HG02981 (cell line): ENCODE results near the gene TRIM3.
A peak's percentile ranks its signal among the peaks of the same experiment; 100 is the strongest.

ENCODE experiments used
- ATAC-seq: cut with Tn5 transposase; IDR thresholded peaks from one replicate; pipeline ENCODE4 v1.9.1; 2021; ENCODE audit warnings: mild to moderate bottlenecking, moderate library complexity; ENCODE audit not compliant: unreplicated experiment

TRIM3 gene

GRCh38 chr11:6481012-6481923, 7.5 kb upstream of the TRIM3 start, which contains the start of the genes ARFIP2 and TIMM10B:
Gene ARFIP2 (minus strand): TSS chr11:6481331. CDS start chr11:6480421, 910 bp downstream.
Gene TIMM10B (plus strand): TSS chr11:6481501. CDS start chr11:6481517, 16 bp downstream.
- peak; percentile 99 for ATAC-seq

- ATAC-seq: no peak
Measured at GRCh38 chr11:6480299-6480914, 6.7 kb upstream of the TRIM3 start.

DNA sequence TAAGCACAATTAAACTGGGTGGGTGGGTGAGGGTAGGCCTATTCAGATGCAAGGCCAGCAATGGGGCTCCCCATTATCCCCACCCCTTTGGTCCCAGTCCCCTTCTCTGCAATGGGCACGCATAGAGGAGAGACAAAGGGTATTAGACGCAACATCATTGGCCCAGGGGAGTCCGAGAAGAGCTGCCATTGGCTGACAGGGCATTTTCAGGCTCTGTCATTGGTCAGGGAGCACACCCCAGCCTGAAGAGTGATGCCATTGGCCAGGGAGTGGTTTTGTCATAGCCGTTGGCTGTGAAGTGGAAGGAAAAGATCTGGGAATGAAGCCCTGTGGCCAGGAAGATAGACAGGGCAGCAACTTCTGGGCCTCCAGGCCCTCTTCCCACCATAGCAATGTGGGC, 2.8 kb upstream of the TRIM3 start:
- ATAC-seq: no peak

DNA sequence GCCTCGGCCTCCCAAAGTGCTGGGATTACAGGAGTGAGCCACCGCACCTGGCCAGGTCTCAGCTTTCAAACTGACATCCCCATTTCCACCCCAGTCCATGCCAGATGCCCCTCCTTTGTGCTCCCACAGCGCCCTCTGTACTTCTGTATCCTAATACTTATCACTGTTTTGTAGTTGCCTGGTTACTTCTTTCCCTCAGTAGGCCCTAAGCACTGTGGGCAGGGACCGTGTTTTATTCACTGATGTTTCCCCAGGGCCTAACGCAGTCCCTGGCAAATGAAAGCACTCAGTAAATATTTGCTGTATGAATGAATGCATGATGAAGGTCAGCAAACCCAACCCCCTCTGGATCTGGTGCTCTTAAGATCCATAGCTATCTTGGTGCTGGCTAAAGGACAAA, 2.2 kb upstream of the TRIM3 start:
- no peak for ATAC-seq

GRCh38 chr11:6474806-6475500, 1.2 kb upstream of the TRIM3 start:
- ATAC-seq: no peak

DNA sequence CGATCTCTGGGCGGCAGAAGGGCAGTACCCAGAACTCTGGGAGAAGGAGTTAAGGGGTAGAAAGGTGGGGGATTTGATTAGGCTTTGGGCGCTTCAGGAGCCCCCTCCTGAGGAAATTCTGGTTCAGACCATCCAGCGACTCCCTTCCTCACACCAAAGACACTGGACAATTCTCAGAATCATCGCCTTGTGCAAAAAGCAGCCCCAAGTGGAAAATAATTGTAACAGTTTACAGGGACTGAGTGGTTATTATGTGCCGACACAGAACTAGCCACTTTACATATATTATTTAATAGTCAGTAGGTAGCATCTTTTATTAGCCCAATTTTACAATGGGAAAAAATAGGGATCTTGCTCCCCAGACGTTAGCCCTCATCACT, 662 bp upstream of the TRIM3 start:
- no peak for ATAC-seq

DNA sequence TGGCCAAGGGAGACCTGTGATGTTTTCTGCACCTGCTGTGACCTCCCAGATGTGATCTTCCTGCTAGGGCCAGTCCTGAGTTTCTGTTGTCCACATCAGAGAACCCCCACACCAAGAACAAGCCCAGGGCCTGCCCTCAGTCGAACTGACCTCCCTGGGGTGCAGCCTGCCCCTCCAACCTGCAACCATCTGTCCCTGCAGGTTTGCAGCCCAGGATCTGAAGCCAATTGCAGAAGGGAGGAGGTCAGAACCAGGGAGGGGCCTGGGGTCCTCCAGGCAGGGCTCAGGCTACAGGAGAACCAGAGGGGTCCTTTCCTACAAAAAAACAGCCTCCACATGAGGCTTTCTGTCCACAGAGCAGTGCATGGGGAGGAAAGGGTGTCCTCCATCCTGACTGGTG, 807 bp downstream of the TRIM3 start:
- ATAC-seq: no peak

GRCh38 chr11:6469599-6469998, 4.1 kb downstream of the TRIM3 start:
- ATAC-seq: no peak

- peak; percentile 59 for ATAC-seq
Measured at GRCh38 chr11:6468712-6469495, 4.8 kb downstream of the TRIM3 start.

DNA sequence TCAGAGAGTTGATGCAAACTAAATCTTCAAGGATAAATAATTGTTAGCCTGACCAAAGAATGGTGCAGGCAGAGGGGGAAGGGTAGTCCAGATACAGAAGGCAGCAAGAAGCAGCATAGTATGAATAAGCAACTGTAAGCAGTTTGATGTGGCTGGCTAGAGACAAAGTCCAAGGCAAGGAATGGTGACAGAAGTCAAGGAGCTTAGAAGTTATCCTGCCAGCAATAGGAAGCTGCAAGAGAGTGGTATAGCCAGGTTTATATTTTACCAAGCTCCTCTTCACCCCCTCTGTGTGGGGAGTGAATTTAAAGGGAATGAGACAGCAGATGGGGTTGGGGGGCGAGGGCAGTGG, 14.7 kb downstream of the TRIM3 start:
- ATAC-seq: no peak

GRCh38 chr11:6458352-6459098, 15.2 kb downstream of the TRIM3 start:
- no peak for ATAC-seq

GRCh38 chr11:6457581-6458320, 16.0 kb downstream of the TRIM3 start:
- no peak for ATAC-seq

DNA sequence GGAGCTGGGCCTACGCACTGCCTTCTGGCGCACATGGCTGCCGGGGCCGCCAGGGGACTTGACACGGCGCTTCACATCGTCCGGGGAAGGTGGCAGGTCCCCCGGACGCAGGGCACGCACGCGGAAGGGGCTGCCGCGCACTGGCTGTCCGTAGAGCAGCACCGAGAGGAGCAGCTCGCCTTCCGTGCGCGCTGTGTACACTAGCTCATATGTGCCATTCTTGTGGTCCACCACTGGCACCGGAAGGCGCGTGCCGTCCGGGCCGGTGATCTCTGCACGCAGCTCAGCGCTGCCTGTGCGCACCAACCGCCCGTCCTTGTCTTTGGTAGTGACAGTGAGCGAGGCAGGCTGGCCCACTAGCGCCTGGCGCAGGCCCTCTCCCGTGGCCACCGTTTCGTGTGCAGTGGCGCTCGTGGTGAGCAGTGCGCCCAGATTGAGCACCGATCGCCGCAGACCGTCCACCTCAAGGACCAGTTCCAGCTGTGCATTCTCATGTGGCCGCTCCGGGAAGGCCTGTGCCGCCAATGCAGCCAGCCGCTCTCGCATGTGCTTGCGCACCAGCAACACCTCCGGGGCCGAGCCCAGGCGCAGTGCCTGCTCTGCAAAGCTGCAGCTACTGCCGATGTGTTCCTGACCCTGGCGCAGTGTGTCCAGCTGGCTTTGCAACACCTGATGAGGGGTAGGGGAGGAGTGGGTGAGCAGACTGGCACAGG, 17.2 kb downstream of the TRIM3 start:
- no peak for ATAC-seq

DNA sequence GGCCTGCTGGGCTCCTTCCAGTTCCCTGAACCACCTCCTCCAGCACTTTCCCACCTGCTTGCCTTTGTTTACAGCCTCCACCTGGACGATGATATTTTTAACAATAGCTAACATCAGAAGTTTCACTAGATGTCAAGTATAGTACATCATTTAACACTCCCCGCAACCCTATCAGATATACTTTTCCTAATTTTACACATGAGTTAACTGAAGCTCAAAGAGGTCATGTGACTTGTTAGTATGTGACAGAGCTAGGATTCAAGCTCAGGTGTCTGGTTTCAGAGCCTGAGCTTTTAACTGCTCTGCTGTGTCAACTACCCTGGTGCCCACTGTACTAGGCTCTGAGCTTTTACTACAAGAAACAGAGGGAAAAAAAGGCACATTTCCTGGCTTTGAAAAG, 18.7 kb downstream of the TRIM3 start:
- ATAC-seq: no peak

DNA sequence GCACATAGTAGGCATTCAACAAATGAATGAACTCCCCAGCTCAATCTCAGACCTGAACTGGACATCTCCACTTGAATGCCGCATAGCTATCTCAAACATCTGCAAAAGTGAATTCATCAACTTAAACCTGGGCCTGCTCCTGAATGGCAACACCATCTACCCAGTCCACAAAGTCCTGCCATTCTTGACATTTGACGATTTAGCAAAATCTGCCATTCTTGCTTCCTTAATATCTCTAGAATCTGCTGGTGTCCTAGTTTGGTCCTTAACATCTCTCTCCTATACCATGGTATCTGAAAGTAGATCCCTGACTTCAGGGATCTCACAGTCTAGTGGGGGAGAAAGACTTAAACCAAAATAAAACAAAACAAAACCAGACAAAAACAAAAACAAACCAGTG, 20.6 kb downstream of the TRIM3 start:
- ATAC-seq: no peak

- ATAC-seq: no peak
Measured at GRCh38 chr11:6452219-6452618, 21.5 kb downstream of the TRIM3 start.

GRCh38 chr11:6448574-6448973, 25.2 kb downstream of the TRIM3 start:
- no peak for ATAC-seq

DNA sequence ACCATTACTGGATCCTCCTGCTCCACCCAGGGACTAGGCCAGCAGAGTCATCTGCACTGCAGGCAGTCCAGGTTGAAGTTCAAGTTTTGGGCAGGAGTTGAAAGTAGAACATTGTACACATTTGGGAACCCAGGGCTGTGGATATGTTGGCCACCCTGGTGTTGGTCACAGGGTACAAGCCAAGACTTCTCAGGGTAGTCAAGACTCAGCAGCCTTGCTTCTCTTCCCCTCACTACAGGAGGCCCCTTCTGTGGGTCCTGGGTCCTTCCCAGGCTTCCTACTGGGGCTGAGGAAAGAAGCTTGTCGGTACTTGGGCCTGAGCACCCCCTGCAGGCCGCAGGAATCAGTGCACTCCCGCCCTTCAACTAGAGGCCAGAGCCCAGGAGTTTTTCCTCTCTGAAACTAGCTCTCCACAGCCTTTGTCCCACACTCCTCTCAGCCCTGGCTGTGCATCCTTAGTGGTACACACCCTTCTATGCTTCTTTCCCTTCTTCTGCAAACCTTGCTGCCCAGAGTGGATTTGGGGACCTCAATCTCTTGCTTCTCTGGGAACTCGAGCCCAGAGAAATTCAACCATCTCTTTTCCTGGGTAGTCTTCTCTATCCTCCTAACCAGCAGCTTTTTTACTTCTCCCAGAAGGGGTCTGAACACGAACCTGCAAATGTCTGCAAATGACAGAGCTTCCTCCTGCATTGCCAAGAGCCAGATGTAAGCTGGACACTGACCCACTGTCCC, 30.3 kb downstream of the TRIM3 start:
- ATAC-seq: peak; percentile 80
